ENCODE data around the gene KIF26B. TPM values are rescaled to one million over a fixed set of nuclear protein-coding genes. Genes with fewer than 3 reads are reported as not detected.

KIF26B gene
- total RNA-seq, 2 donors from 2014 or later: 0.78 to 4.6 TPM

- no peak overlapping the region for H3K4me3 ChIP-seq
- peaks cover 0 to 21% (median 0%) of the 10 kb centered on the region in 3 donors for H3K9me3 ChIP-seq
- intact Hi-C loops (cut with DNase I): no loop called here
- DNase-seq: no peak
- no peak for ATAC-seq
- H3K27ac ChIP-seq: no peak overlapping the region
- WGBS, 2 donors: 94 to 97% methylated on average over 12 to 13 of the region's 13 CpGs
- H3K36me3 ChIP-seq (replicated peaks in 1 of 2; ENCODE audit: insufficient read depth in 1 of 2, low read depth in 2 of 2): no peaks in the 10 kb centered on the region
- no peak for TF ChIP-seq POLR2A (IDR thresholded peaks at IDR 0.05)
- TF ChIP-seq, protein P1, sequence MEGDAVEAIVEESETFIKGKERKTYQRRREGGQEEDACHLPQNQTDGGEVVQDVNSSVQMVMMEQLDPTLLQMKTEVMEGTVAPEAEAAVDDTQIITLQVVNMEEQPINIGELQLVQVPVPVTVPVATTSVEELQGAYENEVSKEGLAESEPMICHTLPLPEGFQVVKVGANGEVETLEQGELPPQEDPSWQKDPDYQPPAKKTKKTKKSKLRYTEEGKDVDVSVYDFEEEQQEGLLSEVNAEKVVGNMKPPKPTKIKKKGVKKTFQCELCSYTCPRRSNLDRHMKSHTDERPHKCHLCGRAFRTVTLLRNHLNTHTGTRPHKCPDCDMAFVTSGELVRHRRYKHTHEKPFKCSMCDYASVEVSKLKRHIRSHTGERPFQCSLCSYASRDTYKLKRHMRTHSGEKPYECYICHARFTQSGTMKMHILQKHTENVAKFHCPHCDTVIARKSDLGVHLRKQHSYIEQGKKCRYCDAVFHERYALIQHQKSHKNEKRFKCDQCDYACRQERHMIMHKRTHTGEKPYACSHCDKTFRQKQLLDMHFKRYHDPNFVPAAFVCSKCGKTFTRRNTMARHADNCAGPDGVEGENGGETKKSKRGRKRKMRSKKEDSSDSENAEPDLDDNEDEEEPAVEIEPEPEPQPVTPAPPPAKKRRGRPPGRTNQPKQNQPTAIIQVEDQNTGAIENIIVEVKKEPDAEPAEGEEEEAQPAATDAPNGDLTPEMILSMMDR (IDR thresholded peaks at IDR 0.05): no peak
- H3K27me3 ChIP-seq: no peaks in the 10 kb centered on the region
- no peaks in the 10 kb centered on the region for H3K4me1 ChIP-seq
These were observed 55.1 kb downstream of the KIF26B start for GRCh38 chr1:245209658-245210435.

DNA sequence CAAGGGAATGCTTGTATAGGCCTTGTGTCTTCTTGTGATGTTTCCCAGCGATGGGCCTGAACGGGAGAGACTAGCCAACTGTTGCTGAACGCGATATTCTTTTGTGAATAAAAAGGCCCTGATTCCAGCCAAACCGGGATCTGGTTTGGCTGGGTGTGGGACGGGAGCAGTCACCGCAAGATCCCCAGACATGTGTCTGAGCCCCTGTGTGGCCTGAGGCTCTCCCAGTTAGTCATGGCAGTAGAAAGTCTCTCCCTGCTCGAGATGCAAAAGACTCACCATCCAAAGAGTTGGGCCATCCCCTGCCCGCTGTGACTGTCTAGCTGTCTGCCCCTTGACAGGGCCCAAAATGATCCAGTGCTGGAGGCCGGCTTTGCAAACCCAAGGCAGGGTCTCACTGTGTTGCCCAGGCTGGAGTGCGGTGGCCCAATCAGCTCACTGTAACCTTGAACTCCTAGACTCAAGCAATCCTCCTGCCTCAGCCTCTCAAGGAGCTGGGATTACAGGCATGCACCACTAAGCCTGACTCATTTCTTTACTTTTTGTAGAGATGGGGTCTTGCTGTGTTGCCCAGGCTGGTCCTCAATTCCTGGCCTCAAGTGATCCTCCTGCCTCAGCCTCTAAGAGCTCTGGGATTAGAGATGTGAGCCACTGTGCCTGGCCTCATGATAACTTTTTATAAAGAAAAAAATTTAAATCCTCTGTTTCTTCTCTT is 56.4 kb downstream of the KIF26B start:
- 80 to 81% methylated on average over 11 of the region's 11 CpGs for WGBS, 2 donors
- no peak for ATAC-seq
- Histone ChIP-seq H3K27ac (no peak overlapping the region), H3K4me3 (no peak overlapping the region), H3K36me3 (replicated peaks in 1 of 2; ENCODE audit: insufficient read depth in 1 of 2, low read depth in 2 of 2) (no peaks in the 10 kb centered on the region), H3K9me3 (peaks cover 0 to 19% (median 0%) of the 10 kb centered on the region in 3 donors), H3K4me1 (no peaks in the 10 kb centered on the region), H3K27me3 (no peaks in the 10 kb centered on the region)
- intact Hi-C loops (cut with DNase I): no loop called here
- DNase-seq: no peak
- TF ChIP-seq, protein P1 (IDR thresholded peaks at IDR 0.05): no peak
- no peak for TF ChIP-seq POLR2A (IDR thresholded peaks at IDR 0.05)

DNA sequence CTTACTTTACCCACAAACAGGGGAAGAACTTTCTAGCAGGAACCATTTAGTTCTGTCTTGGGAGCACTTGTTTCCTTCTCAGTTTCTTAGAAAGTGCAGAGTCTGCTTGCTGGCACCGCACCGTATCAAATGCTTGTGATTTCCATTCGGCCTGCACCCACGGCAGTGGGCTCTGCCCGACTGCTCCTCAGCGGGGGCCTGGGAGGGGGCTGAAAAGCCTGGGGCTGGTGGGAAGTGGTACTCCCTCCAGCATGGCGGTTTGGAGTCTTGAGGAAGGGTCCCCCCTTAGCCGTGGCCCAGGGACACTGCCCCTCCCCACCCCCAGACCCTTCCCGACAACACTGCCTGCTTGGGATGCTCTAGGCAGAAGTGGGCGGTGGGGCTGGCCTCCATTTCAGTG is 57.0 kb downstream of the KIF26B start:
- no peak overlapping the region for H3K27ac ChIP-seq
- no peak overlapping the region for H3K4me3 ChIP-seq
- ATAC-seq (no peak), DNase-seq (no peak)
- peaks cover 0 to 14% (median 0%) of the 10 kb centered on the region in 3 donors for H3K9me3 ChIP-seq
- intact Hi-C loops (cut with DNase I): no loop called here
- WGBS, 2 donors: 91% methylated on average over 9 to 10 of the region's 10 CpGs
- no peaks in the 10 kb centered on the region for H3K36me3 ChIP-seq (replicated peaks in 1 of 2; ENCODE audit: insufficient read depth in 1 of 2, low read depth in 2 of 2)
- no peaks in the 10 kb centered on the region for H3K27me3 ChIP-seq
- TF ChIP-seq, protein P1 (IDR thresholded peaks at IDR 0.05): no peak
- no peak for TF ChIP-seq POLR2A (IDR thresholded peaks at IDR 0.05)
- no peaks in the 10 kb centered on the region for H3K4me1 ChIP-seq

- intact Hi-C loops (cut with DNase I): no loop called here
- Histone ChIP-seq H3K27me3 (no peaks in the 10 kb centered on the region), H3K27ac (no peak overlapping the region), H3K4me1 (no peaks in the 10 kb centered on the region), H3K4me3 (no peak overlapping the region), H3K36me3 (replicated peaks in 1 of 2; ENCODE audit: insufficient read depth in 1 of 2, low read depth in 2 of 2) (no peaks in the 10 kb centered on the region), H3K9me3 (peaks cover 0 to 8% (median 0%) of the 10 kb centered on the region in 3 donors)
- 81 to 83% methylated on average over 13 to 15 of the region's 15 CpGs for WGBS, 2 donors
- ATAC-seq (no peak), DNase-seq (no peak)
- no peak for TF ChIP-seq POLR2A (IDR thresholded peaks at IDR 0.05)
- TF ChIP-seq, protein P1 (IDR thresholded peaks at IDR 0.05): no peak
These were observed 57.5 kb downstream of the KIF26B start for GRCh38 chr1:245212221-245212710.

Measured in body of pancreas (tissue), 4 donors.